H1 (cell line): ENCODE measurements around the gene KAT2A. TPM values are rescaled to one million over a fixed set of nuclear protein-coding genes. Genes with fewer than 3 reads are reported as not detected.

ENCODE experiments used
- NANOG ChIP-seq: IDR thresholded peaks from 2 replicates; pipeline ENCODE4 v1.6.1; 2011; ENCODE audit warnings: low read length, low read depth, mild to moderate bottlenecking, inconsistent platforms; ENCODE audit not compliant: insufficient read depth, poor library complexity, severe bottlenecking
- SUZ12 ChIP-seq: fragments of 200-600 bp; sonication (generic); IDR thresholded peaks from 2 replicates; pipeline ENCODE4 v1.6.1; 2012; ENCODE audit warnings: mild to moderate bottlenecking, inconsistent platforms, low read length, moderate library complexity, mixed read lengths
- polyA plus RNA-seq, 7 experiments: library from polyadenylated mRNA; depleted of rRNA in 3 of 7; stranded (reverse) in 5 of 7; unstranded in 2 of 7; fragments of >200 nt in 5 of 7; fragments of 200-250 nt in 2 of 7; gene quantifications; 1 replicate in 5 of 7; 2 replicates in 1 of 7; 4 replicates in 1 of 7; pipeline versions ENCODE4 v1.2.1 to v1.2.3, GENCODE V29; 2011 to 2013; ENCODE audit warnings: missing spikeins in 2 of 7, mixed read lengths in 2 of 7
- total RNA-seq: library from RNA; stranded (reverse); fragmentation: NEBNext Ultra II Directional; extraction: Animal tissue kit (Norgen Biotek cat#: 25700); gene quantifications from 2 replicates; pipeline ENCODE4 v1.2.1, GENCODE V29; 2021
- TF ChIP-seq, protein P1 (sequence below), 3 experiments: IDR thresholded peaks; 1 replicate in 2 of 3; 2 replicates in 1 of 3; pipeline versions ENCODE4 v1.5.1 to v1.6.1; 2011; ENCODE audit warnings: low read length in 3 of 3, mild to moderate bottlenecking in 3 of 3, inconsistent platforms in 2 of 3, low read depth in 1 of 3, moderate library complexity in 1 of 3; ENCODE audit not compliant: insufficient read depth in 1 of 3; ENCODE audit errors: control extremely low read depth in 1 of 3

Gene KAT2A
- total and polyA plus RNA-seq, 2 of the 8 experiments (the other 6 are each of a cell fraction or from before 2014, with no cell fraction given), result 34.2 to 40.1 TPM

DNA sequence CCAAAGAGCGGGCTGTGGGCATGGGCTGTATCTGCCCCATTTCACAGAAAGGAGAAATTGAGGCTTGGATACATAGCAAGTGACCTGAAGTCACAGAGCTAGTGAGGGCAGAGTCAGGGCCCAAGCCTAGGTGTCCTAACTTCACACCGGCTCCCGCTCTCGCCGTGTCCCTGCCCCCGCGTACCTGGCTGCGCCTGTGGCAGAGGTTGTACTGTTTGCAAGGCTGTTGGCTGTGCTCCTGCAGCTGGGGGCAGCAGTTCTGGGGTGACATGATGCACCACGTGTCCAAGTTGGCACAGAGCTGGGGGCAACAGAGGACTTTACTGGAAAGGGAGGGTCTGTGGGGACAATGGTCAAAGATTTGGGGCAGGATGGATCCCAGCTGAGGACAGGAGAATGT is 12.1 kb downstream of the KAT2A start (continued):
- TF ChIP-seq SUZ12, result no peak
- no peak for TF ChIP-seq NANOG
- TF ChIP-seq, protein P1, sequence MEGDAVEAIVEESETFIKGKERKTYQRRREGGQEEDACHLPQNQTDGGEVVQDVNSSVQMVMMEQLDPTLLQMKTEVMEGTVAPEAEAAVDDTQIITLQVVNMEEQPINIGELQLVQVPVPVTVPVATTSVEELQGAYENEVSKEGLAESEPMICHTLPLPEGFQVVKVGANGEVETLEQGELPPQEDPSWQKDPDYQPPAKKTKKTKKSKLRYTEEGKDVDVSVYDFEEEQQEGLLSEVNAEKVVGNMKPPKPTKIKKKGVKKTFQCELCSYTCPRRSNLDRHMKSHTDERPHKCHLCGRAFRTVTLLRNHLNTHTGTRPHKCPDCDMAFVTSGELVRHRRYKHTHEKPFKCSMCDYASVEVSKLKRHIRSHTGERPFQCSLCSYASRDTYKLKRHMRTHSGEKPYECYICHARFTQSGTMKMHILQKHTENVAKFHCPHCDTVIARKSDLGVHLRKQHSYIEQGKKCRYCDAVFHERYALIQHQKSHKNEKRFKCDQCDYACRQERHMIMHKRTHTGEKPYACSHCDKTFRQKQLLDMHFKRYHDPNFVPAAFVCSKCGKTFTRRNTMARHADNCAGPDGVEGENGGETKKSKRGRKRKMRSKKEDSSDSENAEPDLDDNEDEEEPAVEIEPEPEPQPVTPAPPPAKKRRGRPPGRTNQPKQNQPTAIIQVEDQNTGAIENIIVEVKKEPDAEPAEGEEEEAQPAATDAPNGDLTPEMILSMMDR (IDR thresholded peaks at IDR 0.05; ENCODE audit: control extremely low read depth in 1 of 3, insufficient read depth in 1 of 3, low read depth in 1 of 3, low read length in 3 of 3), result no peak
- TF ChIP-seq, all 59 proteins: peak for 0
